Activated T-cell treated with anti-CD3 and anti-CD28 coated beads for 1 hour (primary cell): Measurements from ENCODE around the gene C1QTNF9B.
"Not testable (repeated sequence)": the region's sequence is repeated elsewhere in the genome, so short reads cannot be mapped to it uniquely, and the experiment has no call there.

Source experiments
- DNase-seq: peaks from one replicate; pipeline ENCODE4 v3.0.0-alpha.2; 2020; ENCODE audit warnings: low read depth

C1QTNF9B gene

DNA sequence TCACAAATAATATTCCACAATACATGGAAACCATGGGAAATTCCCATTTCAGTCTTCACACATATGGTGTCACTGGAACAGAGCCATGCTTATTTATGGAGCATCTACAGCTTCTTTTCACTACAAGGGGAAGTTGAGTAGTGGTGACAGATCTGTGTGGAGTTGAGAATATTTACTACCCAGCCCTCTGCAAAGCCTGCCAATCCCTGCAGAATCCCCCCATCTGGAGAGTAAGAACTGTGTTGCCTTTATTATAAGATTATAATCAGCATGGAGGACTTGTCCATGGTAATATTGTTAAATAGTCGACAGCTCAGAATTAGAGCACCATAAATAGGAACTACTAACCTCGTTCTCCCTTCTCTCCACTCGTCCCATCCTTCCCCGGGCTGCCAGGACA, 3.5 kb downstream of the C1QTNF9B start:
- DNase-seq = not testable (repeated sequence)

DNA sequence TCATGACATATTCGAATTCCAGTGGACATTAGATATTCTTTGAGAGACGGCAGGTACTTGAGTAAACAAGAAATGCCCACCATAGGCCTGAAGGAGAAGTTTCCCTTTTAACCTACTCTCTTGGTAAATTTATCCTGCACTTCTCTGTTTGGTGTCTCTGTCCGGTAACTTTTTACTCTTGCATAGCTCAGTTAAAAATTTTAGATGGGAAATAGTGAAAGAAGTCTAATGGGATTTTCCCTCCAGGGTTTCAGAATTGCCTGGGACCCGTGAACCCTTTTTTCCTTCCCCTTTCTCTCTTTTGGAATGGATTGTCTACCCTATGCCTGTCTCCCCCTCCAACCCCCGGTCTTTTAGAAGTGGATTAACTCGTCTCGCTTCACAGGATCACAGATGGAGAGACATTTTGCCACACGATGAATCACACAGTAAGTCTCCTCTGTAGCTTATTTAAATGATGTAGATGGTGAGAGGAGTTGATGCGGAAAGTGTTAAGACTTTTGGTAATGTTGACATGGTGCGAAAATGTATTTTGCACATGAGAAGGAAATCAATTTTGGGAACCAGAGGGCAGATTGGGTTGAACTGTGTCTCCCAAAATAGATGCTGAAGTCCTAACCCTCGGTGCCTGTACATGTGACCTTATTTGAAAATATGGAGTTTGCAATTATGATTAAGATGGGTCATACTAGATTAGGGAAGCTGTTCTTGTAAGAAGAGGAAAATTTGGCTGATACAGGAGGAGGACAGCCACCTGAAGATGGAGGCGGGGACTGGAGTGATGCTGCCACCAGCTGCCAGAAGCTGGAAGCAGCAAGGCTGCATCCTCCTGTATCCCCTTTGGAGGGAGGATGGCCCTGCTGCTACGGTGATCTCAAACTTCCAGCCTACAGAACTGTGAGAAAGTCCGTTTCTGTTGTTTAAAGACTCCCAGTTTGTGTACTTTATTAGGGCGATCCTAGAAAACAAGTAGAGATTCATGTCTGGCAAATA, 7.4 kb downstream of the C1QTNF9B start:
- no peak for DNase-seq

GRCh38 chr13:23888658-23889614, 8.4 kb downstream of the C1QTNF9B start, which contains the start of gene MIPEP:
Gene MIPEP (minus strand): TSS chr13:23889400. CDS start chr13:23889320, 80 bp downstream.
- DNase-seq = peak; percentile 81

DNA sequence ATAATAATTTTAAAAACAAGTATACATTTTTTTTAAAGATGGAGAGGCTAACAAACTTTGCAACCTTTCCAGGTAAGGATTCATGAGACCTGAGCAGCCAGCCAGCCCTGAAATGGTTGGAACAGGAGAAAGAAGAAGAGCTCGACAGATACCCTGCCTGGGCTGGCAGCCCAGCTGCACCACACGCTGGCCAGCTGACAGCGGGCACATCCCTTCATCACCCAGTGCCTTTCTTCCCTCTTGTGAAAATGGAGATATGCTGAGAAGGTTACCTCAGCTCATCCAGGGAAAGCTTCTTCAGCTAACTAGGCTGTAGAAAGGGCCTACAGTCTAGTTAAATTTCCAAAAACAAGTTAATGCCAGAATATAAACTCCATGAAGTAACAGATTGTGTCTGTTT, 12.9 kb downstream of the C1QTNF9B start:
- DNase-seq = not testable (repeated sequence)

GRCh38 chr13:23883255-23883654, 14.0 kb downstream of the C1QTNF9B start:
- no peak for DNase-seq

DNA sequence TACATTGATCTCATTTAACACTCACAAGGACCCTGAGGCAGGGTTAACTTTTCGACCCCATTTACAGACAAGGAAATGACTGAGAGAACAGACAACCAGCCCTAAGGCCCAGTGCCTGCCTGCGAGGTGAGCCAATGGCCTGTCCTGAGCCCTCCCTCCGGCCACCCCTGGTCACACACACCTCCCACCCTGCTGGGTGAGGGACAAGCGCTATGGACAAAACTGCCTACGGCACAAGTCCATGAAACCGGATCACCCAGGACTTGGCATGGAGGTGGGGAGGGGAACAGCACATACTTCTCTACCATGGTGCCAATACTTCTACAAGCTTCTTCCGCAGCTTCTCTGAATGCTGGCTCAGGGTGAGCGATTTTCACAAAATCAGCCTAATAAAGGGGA, 15.9 kb downstream of the C1QTNF9B start:
- DNase-seq = not testable (repeated sequence)

DNA sequence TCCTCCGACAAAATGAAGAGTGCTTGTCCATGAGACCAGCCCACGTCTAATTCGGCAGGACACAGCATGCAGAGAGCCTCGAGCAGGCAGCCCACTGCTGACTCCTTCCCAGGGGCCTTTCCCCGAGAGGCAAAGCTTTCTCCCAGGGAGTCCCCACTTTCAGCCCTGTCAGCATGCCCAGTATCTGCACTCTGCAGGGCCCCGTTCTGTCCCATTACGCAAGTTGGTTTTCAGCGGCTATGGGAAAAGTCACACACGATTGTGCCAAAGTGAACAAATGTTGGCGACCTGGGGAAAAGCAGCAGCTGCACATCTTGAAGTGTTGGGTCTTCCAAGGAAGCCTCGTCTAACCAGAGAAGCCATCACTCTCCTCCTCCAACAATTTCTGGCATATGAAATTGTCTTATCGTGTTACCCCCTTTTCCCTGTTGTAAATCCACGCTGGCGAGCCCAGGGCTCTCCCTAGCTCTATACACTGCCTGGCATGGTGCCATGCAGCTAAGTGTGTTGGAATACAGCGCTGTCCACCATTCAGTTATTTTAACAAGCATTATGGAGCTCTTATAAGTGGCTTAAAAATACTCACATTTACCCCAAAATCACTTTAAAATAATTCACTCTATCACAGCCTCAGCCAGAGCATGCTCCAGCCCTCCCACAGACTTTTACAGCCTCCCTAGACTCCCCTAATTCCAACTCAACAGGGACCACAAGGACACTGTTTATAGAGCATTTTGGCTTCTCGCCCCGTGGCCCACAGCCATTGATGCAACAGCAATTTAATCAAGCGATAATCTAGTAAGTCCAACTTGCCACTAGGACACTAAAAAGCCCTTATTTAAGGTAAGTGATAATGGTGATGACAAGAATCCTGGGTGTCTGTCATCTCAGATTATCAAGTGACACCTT, 16.6 kb downstream of the C1QTNF9B start:
- not testable (repeated sequence) for DNase-seq

DNA sequence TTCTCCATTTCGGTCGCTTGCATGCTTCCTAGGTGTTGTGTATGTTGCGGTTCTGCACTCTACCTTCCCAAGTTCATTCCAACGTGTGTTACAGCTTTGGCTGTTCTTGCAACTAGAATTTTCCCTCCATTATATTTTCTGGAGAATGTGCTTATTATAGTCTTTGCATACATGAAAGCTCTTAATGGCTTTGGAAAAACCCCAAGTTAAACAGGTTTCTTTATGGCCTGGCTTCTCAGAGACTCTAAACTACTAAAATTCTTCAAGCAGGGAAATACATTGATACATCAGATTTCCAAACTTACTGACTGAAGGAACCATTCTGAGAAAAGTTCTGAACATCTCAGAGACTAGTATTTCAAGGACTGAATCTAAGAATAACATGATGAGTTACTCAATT, 20.0 kb downstream of the C1QTNF9B start:
- no peak for DNase-seq

- no peak for DNase-seq
These were observed 21.0 kb downstream of the C1QTNF9B start for GRCh38 chr13:23876265-23876664.

DNA sequence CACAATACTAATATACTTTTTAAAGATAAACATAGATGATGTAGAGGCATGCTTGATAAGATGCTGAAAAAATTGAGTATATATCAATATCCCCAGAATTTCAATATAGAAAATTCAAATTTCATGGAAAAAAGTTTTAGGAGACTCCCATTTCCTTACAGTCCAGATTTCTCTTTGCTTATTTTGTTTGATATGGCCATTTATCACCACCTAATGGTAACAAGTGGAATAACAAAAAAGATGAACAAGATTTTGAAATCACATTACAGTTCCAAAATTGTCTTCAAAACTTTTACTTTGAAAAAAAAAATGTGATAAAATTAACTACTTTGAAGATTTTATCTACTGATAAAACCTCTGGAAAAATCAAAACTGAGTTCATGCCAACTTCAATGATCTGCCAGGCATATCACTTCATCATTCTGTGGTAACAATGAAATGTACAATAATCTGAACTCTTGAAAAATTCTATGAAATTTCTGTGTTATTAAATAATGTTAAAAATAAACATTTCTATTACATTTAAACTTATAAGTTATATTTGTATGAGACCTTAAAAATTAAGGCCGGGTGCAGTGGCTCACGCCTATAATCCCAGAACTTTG, 25.6 kb downstream of the C1QTNF9B start:
- no peak for DNase-seq

- no peak for DNase-seq
These were observed 26.8 kb downstream of the C1QTNF9B start for GRCh38 chr13:23870356-23871140.

DNA sequence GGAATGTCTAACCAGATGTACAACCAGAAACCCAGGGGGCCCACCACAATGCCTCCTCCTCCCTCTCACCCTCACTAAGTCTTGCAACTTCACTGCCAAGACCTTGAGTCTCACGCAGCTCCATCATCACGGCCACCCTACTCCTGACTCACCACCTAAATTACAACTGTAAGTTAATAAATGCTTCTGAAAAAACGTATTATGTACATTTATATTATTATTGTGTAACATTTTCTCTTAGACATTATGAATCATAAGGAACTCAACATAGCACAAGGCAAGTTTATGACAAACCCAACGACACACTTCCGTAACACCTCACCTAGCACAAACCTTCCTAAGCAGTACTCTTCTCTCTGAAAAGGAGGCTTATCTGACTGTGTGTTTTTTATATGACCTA, 28.8 kb downstream of the C1QTNF9B start:
- no peak for DNase-seq

- DNase-seq = no peak
These were observed 30.2 kb downstream of the C1QTNF9B start for GRCh38 chr13:23867027-23867491.

- DNase-seq = no peak
These were observed 30.8 kb downstream of the C1QTNF9B start for GRCh38 chr13:23866420-23867026.

DNA sequence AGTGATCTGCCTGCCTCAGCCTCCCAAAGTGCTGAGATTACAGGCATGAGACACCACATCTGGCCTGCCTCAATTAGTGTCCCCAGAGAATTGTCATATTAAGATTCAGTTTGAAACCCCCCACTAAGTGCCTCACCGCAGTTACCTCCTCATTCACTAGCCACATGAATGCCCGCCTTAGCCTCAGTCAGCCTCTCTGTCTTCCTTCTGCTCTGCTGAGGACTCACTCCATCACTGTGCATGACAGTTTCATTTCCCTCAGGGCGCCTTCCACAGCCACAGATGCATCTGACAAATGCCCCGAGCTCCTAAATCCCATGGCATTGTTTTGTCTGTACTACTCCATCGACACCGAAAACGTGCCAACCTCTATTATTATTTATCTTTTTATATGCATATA, 31.4 kb downstream of the C1QTNF9B start:
- DNase-seq = no peak

DNA sequence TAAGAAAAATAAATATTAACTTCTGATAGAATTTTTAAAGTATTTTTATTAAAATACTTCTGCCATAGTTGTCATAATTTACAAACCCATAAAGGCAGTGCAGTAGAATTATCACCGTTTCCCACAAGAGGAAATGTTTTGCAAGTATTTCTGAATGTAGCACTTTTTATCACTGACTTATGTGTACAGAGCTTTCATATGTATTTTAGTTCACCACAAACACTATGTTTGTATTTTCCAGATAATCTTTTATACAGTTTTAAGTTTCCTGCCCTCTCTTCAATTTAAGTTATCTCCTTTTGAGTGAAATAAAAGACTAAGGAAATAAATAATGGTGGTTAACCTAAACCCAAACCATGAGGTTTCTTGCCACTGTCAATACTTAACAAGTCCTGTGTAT, 32.3 kb downstream of the C1QTNF9B start:
- no peak for DNase-seq

DNA sequence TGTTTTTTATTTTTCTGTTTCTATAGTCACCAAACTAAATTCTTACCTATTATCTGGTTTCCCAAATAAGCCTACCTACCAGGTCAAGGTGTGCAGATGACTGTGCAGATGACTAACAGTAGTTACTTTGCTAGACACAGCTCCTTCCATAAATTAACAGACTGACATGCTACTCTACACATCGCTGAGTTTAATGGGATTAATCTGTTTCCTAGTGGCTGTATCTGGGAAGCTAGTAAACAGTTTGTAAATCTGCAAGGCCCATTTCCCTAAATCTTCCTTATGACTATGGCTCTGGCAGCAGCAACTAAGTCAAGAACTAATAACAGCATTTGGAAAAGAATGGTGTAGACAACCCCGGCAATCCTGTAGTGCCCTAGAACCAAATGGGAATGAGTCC, 36.0 kb downstream of the C1QTNF9B start:
- DNase-seq = no peak

DNA sequence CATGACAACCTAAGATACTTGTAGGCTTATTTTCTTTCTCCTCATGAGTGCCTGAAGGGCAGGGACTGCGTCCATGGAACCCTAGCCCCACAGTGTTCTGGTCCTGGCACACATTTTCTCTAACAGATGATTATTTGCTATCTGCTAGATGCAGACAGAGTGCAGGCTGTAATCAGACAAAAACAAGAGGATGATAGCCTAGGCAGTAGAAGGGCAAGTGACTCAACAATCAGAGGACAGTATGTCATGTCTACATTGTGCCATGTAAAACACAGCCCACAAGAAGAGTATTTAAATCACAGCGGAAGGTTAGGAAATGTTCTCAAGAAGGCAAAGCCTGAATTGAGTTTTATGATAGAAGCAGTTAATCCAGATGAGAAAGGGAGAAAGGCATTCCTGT, 37.4 kb downstream of the C1QTNF9B start:
- DNase-seq = no peak

DNA sequence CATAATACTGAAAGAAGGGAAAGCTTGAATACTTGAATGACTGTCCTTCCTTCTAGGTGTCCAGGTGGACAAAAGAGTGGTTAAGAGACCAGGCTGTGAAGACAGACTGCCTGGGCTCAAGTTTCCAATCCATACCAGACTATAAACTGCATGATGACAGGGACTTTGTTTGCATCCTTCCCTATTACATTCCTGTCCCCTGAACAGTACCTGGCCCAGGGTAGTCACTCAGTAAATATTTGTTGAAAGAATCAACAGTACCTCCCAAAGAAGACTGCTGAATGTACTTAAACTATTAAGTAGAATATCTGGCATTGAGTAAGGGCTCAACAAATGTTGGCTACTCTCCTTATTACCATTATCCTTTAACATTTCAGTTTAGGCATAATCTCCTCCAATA, 37.8 kb downstream of the C1QTNF9B start:
- no peak for DNase-seq

DNA sequence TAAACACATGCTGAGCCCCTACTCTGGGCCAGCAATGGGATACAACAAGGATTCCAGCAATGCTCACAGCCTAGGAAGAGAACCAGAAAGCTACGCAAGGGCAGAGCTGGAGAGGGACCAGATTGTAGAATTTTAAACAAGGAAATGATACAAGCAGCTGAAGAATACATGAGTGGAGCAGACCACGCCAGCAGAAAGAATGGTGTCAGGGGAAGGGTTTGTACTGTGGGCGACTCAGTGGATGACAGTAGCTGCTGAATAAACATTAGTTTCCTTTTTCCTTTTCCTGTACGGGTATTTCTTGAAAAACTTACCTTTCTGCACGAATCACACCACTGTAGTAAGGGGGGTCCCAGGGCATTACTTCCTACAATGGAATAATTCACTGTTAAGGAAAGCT, 38.8 kb downstream of the C1QTNF9B start:
- DNase-seq = no peak
